ENCODE data around the gene AFF3. TPM values are rescaled to one million over a fixed set of nuclear protein-coding genes. Genes with fewer than 3 reads are reported as not detected.

The AFF3 gene
- polyA plus RNA-seq, 1 donor (not counting 4 experiments of a cell fraction or from before 2014, with no cell fraction given) = not detected

GRCh38 chr2:100009743-100010142 is 132.6 kb downstream of the AFF3 start:
- DNase-seq (ENCODE audit: low read depth, low spot score) = no peak
- H3K27me3 ChIP-seq (ENCODE audit: control insufficient read depth, extremely low read depth, insufficient read depth, low read length) = no peaks in the 10 kb centered on the region

GRCh38 chr2:100008956-100009355 is 133.4 kb downstream of the AFF3 start:
- no peak overlapping the region for H3K4me2 ChIP-seq (ENCODE audit: control insufficient read depth, extremely low read depth, insufficient read depth, low read depth, low read length)
- DNase-seq (ENCODE audit: low read depth, low spot score) (no peak), FAIRE-seq (no peak)
- H3K36me3 ChIP-seq (ENCODE audit: control insufficient read depth in 2 of 2, extremely low read depth in 1 of 2, insufficient read depth in 2 of 2, low read length in 2 of 2) = no peaks in the 10 kb centered on the region
- dilution Hi-C loops (cut with MboI; ENCODE audit: extremely low pct_ligation_motif_present, low sequenced_read_pairs) = no loop called here
- H3K4me3 ChIP-seq (ENCODE audit: control insufficient read depth in 2 of 3, extremely low read depth in 1 of 3, insufficient read depth in 2 of 3, low read depth in 1 of 3, low read length in 3 of 3) = no peak overlapping the region
- no peak overlapping the region for H3K27ac ChIP-seq (ENCODE audit: control insufficient read depth, insufficient read depth, low read length)
- H3K4me1 ChIP-seq (ENCODE audit: control insufficient read depth, extremely low read depth, insufficient read depth, low read length) = no peaks in the 10 kb centered on the region
- H3K9ac ChIP-seq (ENCODE audit: control insufficient read depth, extremely low read depth, insufficient read depth, low read length) = no peak overlapping the region
- no peaks in the 10 kb centered on the region for H4K20me1 ChIP-seq (ENCODE audit: control insufficient read depth, extremely low read depth, insufficient read depth, low read length)
- no peaks in the 10 kb centered on the region for H3K27me3 ChIP-seq (ENCODE audit: control insufficient read depth, extremely low read depth, insufficient read depth, low read length)
- no peaks in the 10 kb centered on the region for H3K9me1 ChIP-seq (ENCODE audit: control insufficient read depth, extremely low read depth, insufficient read depth, low read length)
- H2AFZ ChIP-seq (ENCODE audit: control insufficient read depth, low read length) = no peak overlapping the region
- no peak for TF ChIP-seq CTCF (optimal IDR thresholded peaks at IDR 0.05 in 1 of 3, IDR thresholded peaks at IDR 0.05 in 1 of 3, conservative IDR thresholded peaks at IDR 0.05 in 1 of 3; ENCODE audit: extremely low read depth in 1 of 3, insufficient read depth in 2 of 3, low read length in 3 of 3)
- no peak for TF ChIP-seq EZH2 (IDR thresholded peaks at IDR 0.05; ENCODE audit: low read length)
- no peaks in the 10 kb centered on the region for H3K9me3 ChIP-seq (ENCODE audit: control insufficient read depth, low read depth, low read length)
- no peaks in the 10 kb centered on the region for H3K79me2 ChIP-seq (ENCODE audit: control insufficient read depth, insufficient read depth, low read length)

More at GRCh38 chr2:100009743-100010142, 132.6 kb downstream of the AFF3 start:
- no peak for FAIRE-seq
- Histone ChIP-seq H3K9ac (ENCODE audit: control insufficient read depth, extremely low read depth, insufficient read depth, low read length) (no peak overlapping the region), H3K36me3 (ENCODE audit: control insufficient read depth in 2 of 2, extremely low read depth in 1 of 2, insufficient read depth in 2 of 2, low read length in 2 of 2) (no peaks in the 10 kb centered on the region), H3K4me3 (ENCODE audit: control insufficient read depth in 2 of 3, extremely low read depth in 1 of 3, insufficient read depth in 2 of 3, low read depth in 1 of 3, low read length in 3 of 3) (no peak overlapping the region), H2AFZ (ENCODE audit: control insufficient read depth, low read length) (no peak overlapping the region), H4K20me1 (ENCODE audit: control insufficient read depth, extremely low read depth, insufficient read depth, low read length) (no peaks in the 10 kb centered on the region), H3K9me3 (ENCODE audit: control insufficient read depth, low read depth, low read length) (no peaks in the 10 kb centered on the region), H3K9me1 (ENCODE audit: control insufficient read depth, extremely low read depth, insufficient read depth, low read length) (no peaks in the 10 kb centered on the region), H3K4me1 (ENCODE audit: control insufficient read depth, extremely low read depth, insufficient read depth, low read length) (no peaks in the 10 kb centered on the region), H3K79me2 (ENCODE audit: control insufficient read depth, insufficient read depth, low read length) (no peaks in the 10 kb centered on the region), H3K27ac (ENCODE audit: control insufficient read depth, insufficient read depth, low read length) (no peak overlapping the region), H3K4me2 (ENCODE audit: control insufficient read depth, extremely low read depth, insufficient read depth, low read depth, low read length) (no peak overlapping the region)
- dilution Hi-C loops (cut with MboI; ENCODE audit: extremely low pct_ligation_motif_present, low sequenced_read_pairs) = no loop called here
- TF ChIP-seq CTCF (optimal IDR thresholded peaks at IDR 0.05 in 1 of 3, IDR thresholded peaks at IDR 0.05 in 1 of 3, conservative IDR thresholded peaks at IDR 0.05 in 1 of 3; ENCODE audit: extremely low read depth in 1 of 3, insufficient read depth in 2 of 3, low read length in 3 of 3) = no peak
- TF ChIP-seq EZH2 (IDR thresholded peaks at IDR 0.05; ENCODE audit: low read length) = no peak

Measured in keratinocyte (primary cell).